Activated naive CD4-positive, alpha-beta T cell treated with anti-CD3 and anti-CD28 coated beads for 36 hours (primary cell): ENCODE measurements around the gene JMJD6. TPM values are rescaled to one million over a fixed set of nuclear protein-coding genes. Genes with fewer than 3 reads are reported as not detected.
"Not testable (repeated sequence)": the region's sequence is repeated elsewhere in the genome, so short reads cannot be mapped to it uniquely, and the experiment has no call there.

Source experiments
- CTCF ChIA-PET: fragments of 350-600 bp; sonication (Branson Sonifier 250); formaldehyde crosslinking; loops from one replicate; lab custom pipeline; 2021; ENCODE audit warnings: antibody characterized with exemption; lab: Charles Lee
- DNase-seq: peaks from one replicate; pipeline ENCODE4 v3.0.0-alpha.2; 2020
- H3K27ac Mint-ChIP-seq: one replicate; pipeline ENCODE4 v1.8.0; 2021; ENCODE audit warnings: mild to moderate bottlenecking, mixed read lengths
- H3K27me3 Mint-ChIP-seq: one replicate; pipeline ENCODE4 v1.8.0; 2021; ENCODE audit warnings: low read depth, mixed read lengths
- H3K36me3 Mint-ChIP-seq: one replicate; pipeline ENCODE4 v1.8.0; 2021; ENCODE audit warnings: low read depth, mixed read lengths
- H3K4me1 Mint-ChIP-seq: one replicate; pipeline ENCODE4 v1.8.0; 2021; ENCODE audit warnings: low read depth, mixed read lengths
- H3K4me3 Mint-ChIP-seq: one replicate; pipeline ENCODE4 v1.8.0; 2021; ENCODE audit warnings: mild to moderate bottlenecking, moderate library complexity, mixed read lengths
- H3K9me3 Mint-ChIP-seq: one replicate; pipeline ENCODE4 v1.8.0; 2021; ENCODE audit warnings: mixed read lengths
- intact Hi-C: fragments of 100-400 bp; cut with micrococcal nuclease; formaldehyde crosslinking; loops from one replicate; pipeline ENCODE4 v1.15.1; 2023
- total RNA-seq, 2 experiments: library from RNA; stranded (reverse); gene quantifications; one replicate each; pipeline ENCODE4 v1.2.3, GENCODE V29; 2021

JMJD6 gene
- total RNA-seq, 2 experiments from 2014 or later: 33.0 to 33.6 TPM

DNA sequence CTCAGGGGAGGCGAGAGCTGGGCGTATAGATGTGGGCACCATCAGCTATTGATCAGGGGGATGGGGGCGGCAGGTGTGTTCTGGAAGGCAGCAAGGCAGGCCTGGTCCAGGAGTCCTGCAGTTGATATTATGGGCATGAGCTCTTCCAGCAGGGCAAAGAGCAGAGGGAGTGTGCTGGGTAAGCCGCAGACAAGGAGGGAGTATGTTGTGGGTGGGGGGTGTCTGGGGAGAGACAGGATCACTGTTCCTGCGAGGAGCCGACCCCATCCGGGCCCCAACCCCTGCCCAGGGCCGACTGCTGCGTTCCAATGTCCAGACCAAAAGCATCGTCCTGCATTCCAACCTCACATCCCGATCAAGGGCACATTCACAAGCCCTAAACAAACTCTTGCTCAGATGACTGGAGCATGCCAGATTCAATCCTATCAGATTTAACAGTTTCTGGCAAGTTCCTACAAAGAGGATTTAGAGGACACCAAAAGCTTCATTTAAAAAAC lies 24.9 kb downstream of the JMJD6 start:
- intact Hi-C loops: no loop called here
- CTCF ChIA-PET: interaction anchor here (1.0 kb wide), 1 partner anchor 20 kb away, joined by 3 read pairs; no protein-coding TSS in a partner anchor
- no peaks in the 10 kb centered on the region for H3K27me3 Mint-ChIP-seq

DNA sequence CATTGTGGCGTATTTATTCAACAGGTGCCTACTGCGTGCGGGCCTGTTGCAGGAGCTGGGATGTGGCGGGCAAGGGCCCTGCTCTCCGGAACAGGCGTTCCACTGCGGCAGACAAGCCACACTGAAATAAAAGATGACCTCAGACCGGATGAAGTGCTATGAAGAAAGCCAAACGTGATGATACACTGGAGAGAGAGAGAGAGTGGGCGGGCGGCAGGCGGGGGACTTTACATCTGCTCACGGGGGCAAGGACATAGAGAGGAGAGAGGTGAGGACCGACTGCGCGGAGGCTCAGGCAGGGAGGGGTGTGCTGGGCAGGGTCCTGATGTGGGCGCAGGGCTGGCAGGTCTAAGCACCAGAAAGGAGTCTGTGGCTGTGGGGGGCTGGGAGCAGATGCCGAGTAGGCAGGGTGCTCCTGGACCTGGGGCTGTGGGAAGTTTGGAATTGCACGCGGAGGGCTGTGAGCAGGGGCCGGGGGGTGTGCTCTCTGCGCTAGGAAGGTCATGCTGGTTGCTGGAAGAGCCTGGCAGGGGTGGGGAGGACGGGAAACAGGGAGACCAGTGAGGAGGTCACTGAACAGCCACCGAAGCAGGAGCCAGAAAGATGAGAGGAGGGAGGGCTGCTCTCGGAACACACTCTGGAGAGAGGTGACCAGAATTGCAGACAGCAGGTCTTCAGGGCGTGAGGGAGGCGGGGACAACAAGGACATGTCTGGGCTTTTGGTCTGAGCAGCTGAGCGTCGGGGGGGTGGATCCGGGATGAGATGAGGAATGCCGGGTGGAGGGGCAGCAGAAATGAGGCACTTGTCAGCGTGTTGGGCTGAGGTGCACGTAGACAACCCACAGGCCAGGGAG lies 25.6 kb downstream of the JMJD6 start:
- no peak for DNase-seq
- Mint-ChIP-seq H3K27ac (no peak overlapping the region), H3K36me3 (no peaks in the 10 kb centered on the region), H3K9me3 (no peaks in the 10 kb centered on the region), H3K27me3 (no peaks in the 10 kb centered on the region), H3K4me1 (no peaks in the 10 kb centered on the region), H3K4me3 (no peak overlapping the region)
- intact Hi-C loops: no loop called here
- CTCF ChIA-PET: interaction anchor here (1.0 kb wide), 1 partner anchor 19 kb away, joined by 3 read pairs; no protein-coding TSS in a partner anchor

More for the DNA sequence above, 24.9 kb downstream of the JMJD6 start:
- H3K9me3 Mint-ChIP-seq: no peaks in the 10 kb centered on the region
- H3K4me1 Mint-ChIP-seq: no peaks in the 10 kb centered on the region
- no peaks in the 10 kb centered on the region for H3K36me3 Mint-ChIP-seq
- H3K27ac Mint-ChIP-seq: no peak overlapping the region
- no peak overlapping the region for H3K4me3 Mint-ChIP-seq
- no peak for DNase-seq

DNA sequence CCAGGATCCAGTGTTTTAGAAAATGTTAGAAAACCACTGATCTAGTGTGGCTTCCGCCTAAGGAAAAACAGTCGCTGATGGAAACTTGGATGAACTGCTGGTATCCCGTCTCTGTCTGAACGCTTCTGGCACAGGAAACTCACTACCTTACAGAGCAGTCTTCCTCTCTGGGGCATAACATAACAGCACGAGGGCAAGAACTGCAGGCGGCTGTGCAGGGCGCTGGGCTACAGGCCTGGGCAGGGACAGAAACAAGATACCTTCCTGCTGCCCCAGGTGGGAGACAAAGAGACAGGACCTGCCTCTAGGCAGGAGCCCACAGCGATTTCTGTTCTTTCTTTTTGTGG lies 26.2 kb downstream of the JMJD6 start:
- H3K27ac Mint-ChIP-seq: no peak overlapping the region
- no peaks in the 10 kb centered on the region for H3K4me1 Mint-ChIP-seq
- CTCF ChIA-PET: no interaction called here
- DNase-seq: no peak
- no peaks in the 10 kb centered on the region for H3K9me3 Mint-ChIP-seq
- no peak overlapping the region for H3K4me3 Mint-ChIP-seq
- no peaks in the 10 kb centered on the region for H3K27me3 Mint-ChIP-seq
- intact Hi-C loops: no loop called here
- H3K36me3 Mint-ChIP-seq: no peaks in the 10 kb centered on the region

DNA sequence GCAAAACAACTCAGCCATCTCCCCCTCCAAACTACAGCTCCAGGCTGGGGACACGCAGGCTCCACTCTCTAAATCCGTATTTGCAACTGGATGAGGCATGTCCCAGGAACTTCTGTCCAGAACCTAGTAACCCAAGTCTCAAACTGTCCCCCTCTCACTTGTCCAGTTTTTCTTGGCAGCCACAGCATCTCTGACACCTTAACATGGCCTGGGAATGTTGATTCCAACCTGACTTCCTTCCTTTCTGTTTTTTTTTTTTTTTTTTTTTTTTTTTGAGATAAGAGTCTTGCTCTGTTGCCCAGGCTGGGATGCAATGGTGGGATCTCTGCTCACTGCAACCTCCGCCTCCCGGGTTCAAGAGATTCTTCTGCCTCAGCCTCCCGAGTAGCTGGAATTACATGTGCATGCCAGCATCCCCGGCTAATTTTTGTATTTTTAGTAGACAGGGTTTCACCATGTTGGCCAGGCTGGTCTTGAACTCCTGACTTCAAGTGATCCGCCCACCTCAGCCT lies 27.9 kb downstream of the JMJD6 start:
- CTCF ChIA-PET: interaction anchor here (1.1 to 1.2 kb wide), 2 partner anchors 10 to 27 kb away, joined by 3 to 5 read pairs; no protein-coding TSS in a partner anchor
- DNase-seq, H3K27me3 Mint-ChIP-seq, H3K27ac Mint-ChIP-seq, H3K4me3 Mint-ChIP-seq, H3K36me3 Mint-ChIP-seq, H3K9me3 Mint-ChIP-seq, intact Hi-C loops, H3K4me1 Mint-ChIP-seq: not testable (repeated sequence)

DNA sequence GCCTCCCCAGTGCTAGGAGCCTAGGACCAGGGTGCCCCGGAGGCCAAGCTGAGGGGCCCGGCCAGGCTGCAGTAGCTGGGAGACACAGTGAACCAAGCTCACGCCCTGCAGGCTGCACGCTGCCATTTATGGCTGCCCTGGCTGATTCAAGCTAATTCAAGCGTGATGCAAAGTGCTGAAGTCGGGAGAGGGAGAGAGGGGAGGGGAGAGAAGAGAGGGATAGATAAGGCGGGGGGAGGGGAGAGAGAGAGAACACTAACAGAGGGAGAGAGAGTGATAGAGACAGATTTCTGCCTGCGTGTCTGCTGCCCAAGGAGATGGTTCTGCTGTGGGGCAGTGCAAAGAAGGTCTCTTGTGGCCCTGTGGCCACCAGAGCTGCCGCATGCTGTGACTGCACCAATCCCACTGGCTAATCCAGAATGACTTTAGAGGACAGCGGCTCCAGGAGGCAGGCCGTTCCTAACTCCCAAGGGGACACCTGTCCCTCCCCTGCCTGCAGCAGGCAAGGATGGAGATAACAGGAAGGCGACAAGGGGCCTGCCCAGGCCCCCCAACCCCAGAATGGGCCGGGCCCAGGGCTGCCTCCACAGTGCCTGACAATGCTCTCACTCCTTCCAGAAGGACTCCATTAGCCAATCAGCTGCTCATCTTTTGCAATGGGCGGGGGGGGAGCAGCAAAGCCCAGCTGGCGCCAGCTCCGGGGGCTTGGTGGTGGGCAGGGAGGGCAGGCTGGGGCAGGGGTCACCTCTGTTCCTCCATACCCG lies 28.5 kb downstream of the JMJD6 start:
- H3K9me3 Mint-ChIP-seq: no peaks in the 10 kb centered on the region
- no peak overlapping the region for H3K27ac Mint-ChIP-seq
- CTCF ChIA-PET: interaction anchor here (1.2 to 2.4 kb wide), 2 partner anchors 17 to 26 kb away, joined by 5 to 11 read pairs; no protein-coding TSS in a partner anchor
- intact Hi-C loops: no loop called here
- DNase-seq: no peak
- H3K4me1 Mint-ChIP-seq: no peaks in the 10 kb centered on the region
- no peak overlapping the region for H3K4me3 Mint-ChIP-seq
- H3K27me3 Mint-ChIP-seq: no peaks in the 10 kb centered on the region
- no peaks in the 10 kb centered on the region for H3K36me3 Mint-ChIP-seq

DNA sequence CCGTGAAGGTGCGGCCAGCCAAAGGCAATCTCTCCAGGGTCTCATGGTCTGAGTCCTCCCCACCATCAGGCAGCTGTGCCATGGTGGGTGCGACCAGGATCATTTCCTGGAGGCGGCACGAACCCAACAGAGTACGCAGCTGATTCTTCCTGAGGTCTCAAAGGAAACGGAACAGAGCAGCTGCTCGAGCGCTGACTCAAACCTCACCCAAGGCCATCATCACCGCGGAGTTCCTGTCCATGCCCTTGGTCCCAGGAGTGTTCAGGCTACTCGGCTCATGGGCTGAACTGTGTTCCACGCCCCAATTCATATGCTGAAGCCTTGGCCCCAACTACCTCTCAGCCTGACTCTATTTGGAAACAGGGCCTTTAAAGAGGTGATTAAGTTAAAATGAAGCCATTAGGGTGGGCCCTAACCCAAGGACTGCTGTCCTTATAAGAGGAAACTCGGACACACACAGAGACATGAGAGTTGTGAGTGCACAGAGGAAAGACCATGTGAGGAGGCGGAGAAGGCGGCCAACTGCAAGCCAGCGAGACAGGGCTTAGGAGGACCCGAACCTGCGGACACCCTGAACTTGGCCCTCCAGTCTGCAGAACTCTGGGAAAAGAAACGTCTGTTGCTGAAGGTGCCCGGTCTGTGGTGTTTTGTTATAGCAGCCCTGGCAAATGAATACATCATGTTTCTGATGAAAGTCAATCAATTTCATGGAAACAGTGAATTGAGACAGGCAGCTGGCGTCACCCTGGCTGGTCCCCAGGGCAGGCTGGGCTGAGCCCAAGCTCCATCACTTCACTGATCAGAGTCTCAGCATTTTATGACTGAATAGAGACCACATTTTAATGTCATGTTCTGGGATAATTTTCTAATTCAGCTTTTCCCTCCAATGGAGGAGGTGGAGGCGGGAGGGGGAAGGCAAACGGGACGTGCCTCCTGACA lies 29.4 kb downstream of the JMJD6 start:
- Mint-ChIP-seq H3K36me3 (no peaks in the 10 kb centered on the region), H3K4me3 (no peak overlapping the region), H3K9me3 (no peaks in the 10 kb centered on the region), H3K27ac (no peak overlapping the region), H3K27me3 (no peaks in the 10 kb centered on the region), H3K4me1 (no peaks in the 10 kb centered on the region)
- no peak for DNase-seq
- intact Hi-C loops: no loop called here
- CTCF ChIA-PET: interaction anchor here (1.2 to 2.4 kb wide), 2 partner anchors 16 to 25 kb away, joined by 5 to 11 read pairs; no protein-coding TSS in a partner anchor

DNA sequence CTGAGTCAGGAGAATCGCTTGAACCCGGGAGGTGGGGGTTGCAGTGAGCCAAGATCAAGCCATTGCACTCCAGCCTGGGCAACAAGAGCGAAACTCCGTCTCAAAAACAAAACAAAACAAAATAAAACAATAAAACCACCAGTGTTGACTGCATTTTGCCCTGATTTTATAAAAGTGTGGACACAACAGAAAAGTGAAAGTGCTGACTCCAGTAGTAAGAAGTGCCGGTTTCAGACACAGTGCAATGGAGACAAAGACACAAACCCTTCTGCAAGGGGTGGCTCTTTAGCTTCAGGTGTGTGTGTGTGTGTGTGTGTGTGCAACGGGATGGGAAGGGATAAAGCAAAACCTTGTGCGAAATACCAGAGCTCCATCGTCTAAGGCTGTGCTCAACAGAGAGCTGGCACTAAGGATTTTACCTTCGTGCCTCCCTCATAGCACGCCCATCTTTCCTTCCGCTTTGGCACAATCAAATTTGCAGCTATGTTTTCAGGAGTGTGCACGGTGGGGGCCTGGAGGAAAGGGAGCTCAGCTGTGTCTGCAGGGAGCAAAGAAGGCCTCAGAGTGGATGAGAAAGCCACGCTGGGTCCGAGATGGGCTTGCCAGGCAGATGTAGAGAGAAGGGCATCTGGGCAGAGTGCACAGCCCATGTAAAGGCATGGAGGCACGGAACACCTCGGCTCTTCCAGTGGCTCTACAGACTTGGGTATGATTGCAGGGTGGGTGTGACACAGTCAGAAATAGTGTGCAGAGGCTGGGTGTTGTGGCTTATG lies 31.2 kb downstream of the JMJD6 start:
- DNase-seq: no peak
- no peaks in the 10 kb centered on the region for H3K36me3 Mint-ChIP-seq
- intact Hi-C loops: no loop called here
- no peaks in the 10 kb centered on the region for H3K27me3 Mint-ChIP-seq
- H3K9me3 Mint-ChIP-seq: no peaks in the 10 kb centered on the region
- no peak overlapping the region for H3K27ac Mint-ChIP-seq
- CTCF ChIA-PET: interaction anchor here (1.0 to 2.4 kb wide), 4 partner anchors 14 to 71 kb away, joined by 3 to 11 read pairs (median 3); no protein-coding TSS in a partner anchor
- no peak overlapping the region for H3K4me3 Mint-ChIP-seq
- no peaks in the 10 kb centered on the region for H3K4me1 Mint-ChIP-seq

DNA sequence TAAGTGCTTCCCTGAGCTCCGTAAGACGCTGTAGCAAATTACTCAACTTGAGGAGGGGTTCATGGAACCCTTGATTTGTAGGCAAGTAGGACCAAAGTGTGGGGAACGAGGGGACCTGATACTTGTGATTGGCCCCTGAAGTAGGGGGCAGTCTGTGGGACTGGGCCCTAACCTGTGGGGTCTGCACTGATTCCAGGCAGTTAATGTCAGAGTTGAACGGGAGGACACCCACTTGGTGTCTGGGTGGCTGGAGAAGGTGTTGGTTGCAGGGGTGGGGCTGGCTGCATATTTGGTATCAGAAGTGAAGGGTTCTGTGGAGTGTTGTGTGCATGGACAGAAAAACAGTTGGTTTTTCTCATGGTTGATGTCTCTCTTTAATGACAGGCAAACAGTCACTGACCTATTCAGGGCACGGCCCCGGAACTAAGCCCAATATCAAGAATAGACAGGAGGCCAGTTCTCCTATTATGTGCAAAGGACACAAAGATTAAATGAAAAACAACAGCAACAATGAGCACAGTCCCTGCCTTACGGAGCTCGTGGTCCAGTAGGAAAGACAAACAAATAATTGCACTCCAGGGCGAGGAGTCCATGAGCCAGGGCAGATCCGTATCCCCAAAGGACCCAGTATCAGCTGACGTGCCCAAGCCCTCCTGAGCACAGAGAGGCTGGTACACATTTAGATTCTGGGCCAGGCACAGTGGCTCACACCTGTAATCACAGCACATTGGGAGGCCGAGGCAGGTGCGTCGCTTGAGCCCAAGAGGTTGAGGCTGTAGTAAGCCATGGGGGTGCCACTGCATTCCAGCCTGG lies 34.8 kb downstream of the JMJD6 start:
- H3K27me3 Mint-ChIP-seq: no peaks in the 10 kb centered on the region
- intact Hi-C loops: no loop called here
- CTCF ChIA-PET: interaction anchor here (0.6 to 2.4 kb wide), 2 partner anchors 10 to 304 kb away, joined by 3 to 7 read pairs; no protein-coding TSS in a partner anchor
- no peak overlapping the region for H3K27ac Mint-ChIP-seq
- no peaks in the 10 kb centered on the region for H3K4me1 Mint-ChIP-seq
- H3K4me3 Mint-ChIP-seq: no peak overlapping the region
- no peak for DNase-seq
- H3K36me3 Mint-ChIP-seq: no peaks in the 10 kb centered on the region
- H3K9me3 Mint-ChIP-seq: no peaks in the 10 kb centered on the region

DNA sequence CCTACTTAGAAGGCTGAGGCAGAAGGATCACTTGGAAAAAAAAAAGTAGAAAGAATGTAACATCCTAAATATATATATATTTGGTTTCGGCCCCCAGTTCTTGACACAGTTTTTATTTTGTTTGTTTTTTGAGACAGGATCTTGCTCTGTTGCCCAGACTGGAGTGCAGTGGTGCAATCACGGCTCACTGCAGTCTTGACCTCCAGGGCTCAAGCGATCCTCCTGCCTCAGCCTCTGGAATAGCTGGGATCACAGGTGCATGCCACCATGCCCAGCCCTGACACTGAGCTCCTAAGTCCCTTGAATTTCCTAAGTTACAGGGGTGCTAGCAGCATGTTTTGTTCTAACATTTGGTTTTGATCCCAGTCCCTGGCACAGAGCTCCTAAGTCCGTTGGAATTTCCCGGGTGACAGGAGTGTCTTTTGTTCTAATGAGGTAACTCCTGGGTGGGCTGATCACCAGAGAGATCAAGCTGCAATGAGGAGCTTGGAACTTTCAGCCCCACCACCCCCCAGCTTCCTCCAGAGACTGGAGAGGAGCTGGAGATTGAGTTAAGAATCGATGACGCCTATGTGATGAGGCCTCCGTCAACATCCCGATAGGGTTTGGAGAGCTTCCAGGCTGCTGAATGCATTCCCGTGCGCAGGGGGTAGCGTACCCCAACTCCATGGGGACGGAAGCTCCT lies 35.7 kb downstream of the JMJD6 start:
- Mint-ChIP-seq H3K4me3 (no peak overlapping the region), H3K9me3 (no peaks in the 10 kb centered on the region), H3K36me3 (no peaks in the 10 kb centered on the region), H3K27ac (no peak overlapping the region), H3K27me3 (no peaks in the 10 kb centered on the region), H3K4me1 (no peaks in the 10 kb centered on the region)
- intact Hi-C loops: no loop called here
- CTCF ChIA-PET: interaction anchor here (0.6 to 2.4 kb wide), 3 partner anchors 9 to 303 kb away, joined by 3 to 7 read pairs (median 3); no protein-coding TSS in a partner anchor
- no peak for DNase-seq

DNA sequence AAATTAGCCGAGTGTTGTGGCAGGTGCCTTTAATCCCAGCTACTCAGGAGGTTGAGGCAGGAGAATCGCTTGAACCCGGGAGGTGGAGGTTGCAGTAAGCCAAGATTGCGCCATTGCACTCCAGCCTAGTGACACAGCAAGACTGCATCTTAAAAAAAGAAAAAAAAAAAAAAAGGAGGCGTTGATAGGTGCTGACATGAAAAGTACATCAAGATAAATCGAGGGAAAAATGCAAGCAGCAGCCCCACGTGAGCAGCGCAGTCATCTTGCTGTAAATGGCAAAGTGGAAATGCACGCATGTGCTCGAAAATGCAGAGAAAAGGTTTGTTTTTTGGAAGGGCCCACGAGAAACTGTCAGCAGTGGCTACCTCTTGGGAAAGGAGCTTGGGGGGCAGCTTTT lies 36.5 kb downstream of the JMJD6 start:
- Mint-ChIP-seq H3K27me3 (no peaks in the 10 kb centered on the region), H3K4me1 (no peaks in the 10 kb centered on the region), H3K9me3 (no peaks in the 10 kb centered on the region), H3K27ac (no peak overlapping the region), H3K36me3 (no peaks in the 10 kb centered on the region), H3K4me3 (no peak overlapping the region)
- intact Hi-C loops: no loop called here
- DNase-seq: no peak
- CTCF ChIA-PET: interaction anchor here (1.0 kb wide), 1 partner anchor 26 kb away, joined by 3 read pairs; no protein-coding TSS in a partner anchor
